Fibroblast of the aortic adventitia (primary cell): ENCODE data around the gene MAML3. TPM values are rescaled to one million over a fixed set of nuclear protein-coding genes. Genes with fewer than 3 reads are reported as not detected.

ENCODE experiments used
- DNase-seq: peaks from one replicate; pipeline ENCODE4 v3.0.0-alpha.2; 2010; ENCODE audit warnings: low read depth
- H3K4me3 ChIP-seq: 2 replicates; pipeline ENCODE4 v1.5.1; 2011; ENCODE audit warnings: low read depth, mild to moderate bottlenecking, control low read depth, low read length, moderate library complexity
- total RNA-seq: library from RNA; depleted of rRNA; stranded (reverse); fragments of >200 nt; gene quantifications from 2 replicates; pipeline ENCODE4 v1.2.3, GENCODE V29; 2012; ENCODE audit warnings: low replicate concordance
- TF ChIP-seq, protein P1 (sequence below): IDR thresholded peaks from 2 replicates; pipeline ENCODE4 v1.5.1; 2011; ENCODE audit warnings: mild to moderate bottlenecking, low read length, control low read depth, inconsistent platforms; ENCODE audit not compliant: insufficient read depth

Gene MAML3
- total RNA-seq, 1 donor, result 4.6 TPM

DNA sequence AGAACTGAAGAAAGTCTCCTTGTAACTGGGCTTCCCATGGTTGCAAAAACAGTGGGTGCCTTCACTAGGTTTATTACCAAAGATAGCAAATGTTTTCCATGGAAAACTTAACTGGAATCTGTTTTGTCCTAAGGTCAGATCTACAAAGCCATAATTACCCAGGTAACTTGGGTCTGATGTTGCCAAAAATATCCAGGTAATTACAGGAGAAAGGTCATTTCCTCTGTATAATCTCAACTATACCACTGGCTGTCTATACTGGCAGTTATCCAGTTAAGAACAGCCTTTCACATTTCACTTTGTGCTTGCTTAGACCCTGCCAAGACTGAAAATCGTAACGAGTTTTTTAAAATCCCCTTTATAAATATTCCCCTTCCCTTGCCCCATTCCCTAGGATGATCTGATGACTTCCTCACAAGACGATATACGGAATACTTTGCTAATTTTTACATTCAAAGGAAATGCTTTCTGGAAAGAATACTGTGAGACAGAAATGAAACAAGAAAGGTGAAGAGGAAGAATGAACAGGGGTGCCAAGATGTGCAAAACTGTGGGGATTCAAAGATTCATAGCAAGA lies 105.5 kb downstream of the MAML3 start:
- H3K4me3 ChIP-seq, result peak overlapping the region; percentile 47
- DNase-seq, result no peak
- TF ChIP-seq, protein P1, sequence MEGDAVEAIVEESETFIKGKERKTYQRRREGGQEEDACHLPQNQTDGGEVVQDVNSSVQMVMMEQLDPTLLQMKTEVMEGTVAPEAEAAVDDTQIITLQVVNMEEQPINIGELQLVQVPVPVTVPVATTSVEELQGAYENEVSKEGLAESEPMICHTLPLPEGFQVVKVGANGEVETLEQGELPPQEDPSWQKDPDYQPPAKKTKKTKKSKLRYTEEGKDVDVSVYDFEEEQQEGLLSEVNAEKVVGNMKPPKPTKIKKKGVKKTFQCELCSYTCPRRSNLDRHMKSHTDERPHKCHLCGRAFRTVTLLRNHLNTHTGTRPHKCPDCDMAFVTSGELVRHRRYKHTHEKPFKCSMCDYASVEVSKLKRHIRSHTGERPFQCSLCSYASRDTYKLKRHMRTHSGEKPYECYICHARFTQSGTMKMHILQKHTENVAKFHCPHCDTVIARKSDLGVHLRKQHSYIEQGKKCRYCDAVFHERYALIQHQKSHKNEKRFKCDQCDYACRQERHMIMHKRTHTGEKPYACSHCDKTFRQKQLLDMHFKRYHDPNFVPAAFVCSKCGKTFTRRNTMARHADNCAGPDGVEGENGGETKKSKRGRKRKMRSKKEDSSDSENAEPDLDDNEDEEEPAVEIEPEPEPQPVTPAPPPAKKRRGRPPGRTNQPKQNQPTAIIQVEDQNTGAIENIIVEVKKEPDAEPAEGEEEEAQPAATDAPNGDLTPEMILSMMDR, result no peak

DNA sequence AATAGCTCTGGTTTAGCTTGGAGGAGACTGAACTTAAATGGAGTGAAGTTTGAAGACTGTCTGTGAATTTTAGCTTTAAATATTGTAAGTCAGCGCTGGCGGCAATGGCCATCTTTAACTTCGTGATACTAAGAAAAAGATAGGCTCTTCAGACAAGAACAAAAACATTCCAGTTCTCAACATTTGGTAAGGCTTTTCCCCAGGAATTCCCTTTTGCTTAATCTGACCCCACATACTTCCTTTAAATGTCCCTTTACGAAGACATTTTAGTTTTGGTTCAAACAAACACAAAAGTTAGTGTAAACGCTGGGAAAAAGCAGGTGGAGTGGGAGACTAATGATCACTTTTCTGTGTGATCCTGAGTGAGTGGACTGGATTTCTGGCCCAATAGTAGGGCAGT lies 106.2 kb downstream of the MAML3 start:
- DNase-seq, result no peak
- H3K4me3 ChIP-seq, result no peak overlapping the region
- TF ChIP-seq, protein P1, result no peak

DNA sequence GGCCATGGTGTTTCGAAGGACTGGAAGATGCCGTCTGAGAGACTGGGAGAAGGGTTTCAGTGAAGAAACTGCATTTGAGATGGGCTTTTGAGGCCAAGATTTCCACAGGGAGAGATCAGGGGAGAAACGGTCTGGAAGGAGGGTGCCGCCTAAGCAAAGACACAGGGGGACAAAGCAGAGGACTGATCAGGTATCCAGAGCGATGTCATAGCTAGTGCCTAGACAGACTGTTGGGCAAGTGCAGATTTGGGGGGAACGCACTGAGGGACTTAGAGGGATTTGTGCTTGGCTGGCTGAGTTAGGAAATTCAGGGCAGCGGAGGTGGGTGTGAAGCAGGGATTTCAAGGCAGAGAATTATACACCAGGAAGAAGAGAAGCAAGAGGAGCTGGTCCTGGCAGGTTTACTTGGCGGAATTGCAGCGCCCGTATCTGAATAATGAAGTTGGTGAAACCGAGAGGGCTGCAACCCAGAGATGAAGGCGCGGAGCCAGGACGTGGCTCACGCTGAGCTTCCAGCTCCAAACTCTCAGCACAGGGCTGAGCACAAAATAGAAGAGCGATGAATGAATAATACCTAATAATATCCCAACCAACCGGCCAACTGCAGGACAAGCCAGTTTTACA lies 106.9 kb downstream of the MAML3 start:
- TF ChIP-seq, protein P1, result no peak
- peak; percentile 70 for DNase-seq
- no peak overlapping the region for H3K4me3 ChIP-seq

DNA sequence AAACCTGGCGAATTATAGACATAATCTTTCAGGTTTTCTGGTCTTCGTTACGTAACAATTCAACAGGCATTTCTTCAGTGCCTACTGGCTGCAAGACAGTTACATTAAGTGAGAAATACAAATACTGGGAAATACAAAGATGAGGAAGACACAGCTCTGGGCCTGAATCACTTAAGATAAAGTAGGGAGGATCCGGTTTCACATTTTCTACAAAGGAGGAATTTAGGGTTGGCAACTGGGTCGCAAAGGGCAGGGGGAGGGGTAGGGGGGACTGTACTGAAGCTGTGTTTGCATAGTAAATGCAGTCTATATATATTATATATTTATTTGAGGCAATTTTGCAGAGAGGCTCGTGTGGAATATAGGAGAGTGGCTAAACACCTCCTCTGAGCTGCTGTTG lies 107.4 kb downstream of the MAML3 start:
- DNase-seq, result no peak
- no peak overlapping the region for H3K4me3 ChIP-seq
- TF ChIP-seq, protein P1, result no peak

DNA sequence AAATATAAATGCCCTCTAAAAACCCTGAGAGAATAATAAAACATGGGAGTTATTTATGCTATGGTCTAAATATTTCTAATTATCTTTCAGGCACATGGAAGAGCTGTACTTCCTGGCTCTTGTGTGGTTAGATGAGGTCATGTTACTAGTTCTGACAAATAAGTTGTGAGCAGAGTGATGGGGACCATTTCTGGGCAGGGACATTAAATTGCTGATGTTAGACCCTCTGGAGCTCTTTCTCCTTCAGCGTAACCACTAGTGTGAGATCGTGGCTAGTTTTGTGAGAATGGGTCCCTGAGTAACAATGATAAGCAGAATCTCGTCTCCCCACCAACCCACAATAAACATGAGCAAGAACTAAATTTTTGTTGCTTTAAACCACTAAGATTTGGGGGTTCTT lies 108.0 kb downstream of the MAML3 start:
- DNase-seq, result no peak
- H3K4me3 ChIP-seq, result no peak overlapping the region
- TF ChIP-seq, protein P1, result no peak

- TF ChIP-seq, protein P1, result no peak
- H3K4me3 ChIP-seq, result no peak overlapping the region
- DNase-seq, result no peak
Measured at GRCh38 chr4:140044337-140044902, 109.6 kb downstream of the MAML3 start.
